GM12865 (cell line): Measurements from ENCODE around the gene LRRC59.

Source experiments
- DNase-seq: peaks from one replicate; pipeline ENCODE4 v3.0.0; 2010; ENCODE audit warnings: low read depth
- H3K4me3 ChIP-seq: 2 replicates; pipeline ENCODE4 v1.5.1; 2011; ENCODE audit warnings: mild to moderate bottlenecking, low read depth, low read length, control low read depth
- CTCF ChIP-seq: IDR thresholded peaks from 2 replicates; pipeline ENCODE4 v1.5.1; 2011; ENCODE audit warnings: low read length, control low read depth, low read depth, inconsistent platforms; ENCODE audit not compliant: insufficient read depth; ENCODE audit errors: missing control alignments

The LRRC59 gene

GRCh38 chr17:50365165-50365564 lies 32.2 kb downstream of the LRRC59 start:
- no peak for DNase-seq
- TF ChIP-seq CTCF = no peak
- no peak overlapping the region for H3K4me3 ChIP-seq

- no peak for TF ChIP-seq CTCF
- no peak for DNase-seq
- H3K4me3 ChIP-seq = no peak overlapping the region
Measured at GRCh38 chr17:50364715-50365114, 32.6 kb downstream of the LRRC59 start.

- no peak for TF ChIP-seq CTCF
- DNase-seq = no peak
- no peak overlapping the region for H3K4me3 ChIP-seq
Measured at GRCh38 chr17:50364061-50364458, 33.3 kb downstream of the LRRC59 start.

- H3K4me3 ChIP-seq = no peak overlapping the region
- DNase-seq = no peak
- TF ChIP-seq CTCF = no peak
Measured at GRCh38 chr17:50363217-50364060, 33.9 kb downstream of the LRRC59 start.

GRCh38 chr17:50362661-50363060 lies 34.7 kb downstream of the LRRC59 start:
- no peak for DNase-seq
- H3K4me3 ChIP-seq = no peak overlapping the region
- TF ChIP-seq CTCF = no peak

- H3K4me3 ChIP-seq = no peak overlapping the region
- DNase-seq = peak; percentile 82
- TF ChIP-seq CTCF = peak; percentile 77
Measured at GRCh38 chr17:50361561-50362480, 35.5 kb downstream of the LRRC59 start.
